NCI-H1417 treated with DMSO at 0.1 percent for 48 hours (cell line): ENCODE results near the gene KIAA1191.

Source experiments
- DNase-seq: peaks from one replicate; lab custom pipeline; 2025; lab: John Stamatoyannopoulos, UW

KIAA1191 gene

GRCh38 chr5:176389135-176390123 is 27.9 kb upstream of the KIAA1191 start:
- no peak for DNase-seq

- peak; percentile 78 for DNase-seq
These were observed 27.0 kb upstream of the KIAA1191 start, which contains the start of the genes HIGD2A and NOP16 for GRCh38 chr5:176388444-176389134. Gene HIGD2A, plus strand, starts transcription at chr5:176388751. Its CDS starts 69 bp downstream, at chr5:176388820. Gene NOP16, minus strand, starts transcription at chr5:176388598. Its CDS starts 59 bp downstream, at chr5:176388539.

- DNase-seq, result no peak
These were observed 26.5 kb upstream of the KIAA1191 start for GRCh38 chr5:176388003-176388443.

- DNase-seq, result no peak
These were observed 25.9 kb upstream of the KIAA1191 start for GRCh38 chr5:176387384-176387925.

GRCh38 chr5:176386491-176386890 is 24.9 kb upstream of the KIAA1191 start:
- no peak for DNase-seq

GRCh38 chr5:176384991-176385390 is 23.4 kb upstream of the KIAA1191 start:
- no peak for DNase-seq

- no peak for DNase-seq
These were observed 22.9 kb upstream of the KIAA1191 start for GRCh38 chr5:176384366-176384930.

- no peak for DNase-seq
These were observed 22.4 kb upstream of the KIAA1191 start for GRCh38 chr5:176383961-176384360.

- no peak for DNase-seq
These were observed 21.8 kb upstream of the KIAA1191 start for GRCh38 chr5:176383248-176383905.

GRCh38 chr5:176382721-176383120 is 21.2 kb upstream of the KIAA1191 start:
- DNase-seq, result no peak

- DNase-seq, result no peak
These were observed 20.4 kb upstream of the KIAA1191 start for GRCh38 chr5:176381979-176382378.

GRCh38 chr5:176381423-176381822 is 19.9 kb upstream of the KIAA1191 start:
- DNase-seq, result no peak

- DNase-seq, result no peak
These were observed 18.3 kb upstream of the KIAA1191 start for GRCh38 chr5:176379881-176380280.

- no peak for DNase-seq
These were observed 11.7 kb upstream of the KIAA1191 start for GRCh38 chr5:176373100-176373818.

GRCh38 chr5:176371621-176372539 is 10.3 kb upstream of the KIAA1191 start:
- DNase-seq, result no peak

GRCh38 chr5:176369934-176370711 is 8.6 kb upstream of the KIAA1191 start:
- no peak for DNase-seq

- no peak for DNase-seq
These were observed 7.2 kb upstream of the KIAA1191 start for GRCh38 chr5:176368726-176369125.

GRCh38 chr5:176366232-176366894 is 4.8 kb upstream of the KIAA1191 start:
- no peak for DNase-seq
